Adrenal gland (tissue), 12 donors: Measurements from ENCODE around the gene TNFSF8. TPM values are rescaled to one million over a fixed set of nuclear protein-coding genes. Genes with fewer than 3 reads are reported as not detected.

Experiments used
- polyA plus RNA-seq, 3 donors: library from polyadenylated mRNA; stranded (reverse); fragments of 200-250 nt in 2 of 3; fragments of 350-450 nt in 1 of 3; fragmentation: Illumina TruSeq in 1 of 3; extraction: RNeasy Lipid Tissue Mini Kit (QIAGEN cat#74804) in 1 of 3; gene quantifications; one replicate each; pipeline ENCODE4 v1.2.3, GENCODE V29; 2013 to 2014
- total RNA-seq, 9 donors: library from RNA; depleted of rRNA in 4 of 9; stranded (reverse); fragments of >200 nt in 4 of 9; fragments of 120-200 nt in 1 of 9; fragmentation: NEBNext Ultra II Directional in 1 of 9; extraction: Animal tissue kit (Norgen Biotek cat#: 25700) in 1 of 9; gene quantifications; one replicate each; pipeline versions ENCODE4 v1.1.0 to v1.2.4, GENCODE V29; 2013 to 2023
- donor health status: healthy with polysubstance abuse.
- donor health status: Bipolar disorder and iron deficiency.
- donor health status: DM: yes; HTN: yes; CAD: no.
- donor health status: DM: no; HTN: no; CAD: no.
- donor health status: DM: no; HTN: no; CAD: no.
- donor health status: DM: yes; HTN: yes; CAD: no.

The TNFSF8 gene
- total and polyA plus RNA-seq, 12 donors, result 0.34 to 4.8 (median 1.4) TPM

Other genes starting within 250 kb of the TNFSF8 start
- not detected for gene TEX48, start 248.4 kb downstream of the TNFSF8 start, total RNA-seq
- gene TEX48, start 248.4 kb downstream of the TNFSF8 start, polyA plus RNA-seq, result not detected
- gene TNFSF15, start 124.6 kb downstream of the TNFSF8 start, total RNA-seq, result 1 to 10 TPM in 7 of 9 donors, under 1 TPM in 2; 0.43 to 4.3 (median 1.8) TPM
- under 1 TPM; 0.37 to 0.88 (median 0.37) TPM for gene TNFSF15, start 124.6 kb downstream of the TNFSF8 start, polyA plus RNA-seq
- 10 to 100 TPM in 6 of 9 donors, 1 to 10 TPM in 3; 6.9 to 53.8 (median 12.1) TPM for gene TNC, start 187.6 kb upstream of the TNFSF8 start, total RNA-seq
- 1 to 10 TPM; 1.9 to 7.3 (median 2.7) TPM for gene TNC, start 187.6 kb upstream of the TNFSF8 start, polyA plus RNA-seq